Neural cell (in vitro differentiated cells): ENCODE measurements around the gene RFESD. TPM values are rescaled to one million over a fixed set of nuclear protein-coding genes. Genes with fewer than 3 reads are reported as not detected.

Source experiments
- H2AFZ ChIP-seq: fragments of 200-600, 300-800 bp; sonication (generic), shearing (Covaris generic); 2 replicates; pipeline ENCODE4 v1.6.0; 2014; ENCODE audit warnings: low read depth, mild to moderate bottlenecking, antibody characterized with exemption, low read length, moderate library complexity
- H3F3A ChIP-seq: fragments of 200-600 bp; shearing (Covaris generic); 2 replicates; pipeline ENCODE4 v1.6.1; 2016; ENCODE audit warnings: mild to moderate bottlenecking, moderate library complexity, mixed read lengths, antibody characterized with exemption, low read length; ENCODE audit not compliant: insufficient read depth, poor library complexity, severe bottlenecking
- H3K27ac ChIP-seq: fragments of 200-600, 300-800 bp; sonication (generic), shearing (Covaris generic); 2 replicates; pipeline ENCODE4 v1.5.1; 2014; ENCODE audit warnings: mild to moderate bottlenecking, low read length, moderate library complexity
- H3K27me3 ChIP-seq: fragments of 300-800, 200-600 bp; sonication (generic), shearing (Covaris generic); 2 replicates; pipeline ENCODE4 v1.6.0; 2014; ENCODE audit warnings: mild to moderate bottlenecking, low read depth, low read length, moderate library complexity; ENCODE audit not compliant: insufficient read depth
- H3K36me3 ChIP-seq: fragments of 300-800, 200-600 bp; sonication (generic), shearing (Covaris generic); 2 replicates; pipeline ENCODE4 v1.5.1; 2014; ENCODE audit warnings: mild to moderate bottlenecking, antibody characterized with exemption, low read length, moderate library complexity; ENCODE audit not compliant: insufficient read depth
- H3K4me2 ChIP-seq: fragments of 300-800, 200-600 bp; sonication (generic), shearing (Covaris generic); 2 replicates; pipeline ENCODE4 v1.6.0; 2014; ENCODE audit warnings: mild to moderate bottlenecking, low read length
- H3K4me3 ChIP-seq: fragments of 300-800, 200-600 bp; sonication (generic), shearing (Covaris generic); 2 replicates; pipeline ENCODE4 v1.5.1; 2014; ENCODE audit warnings: mild to moderate bottlenecking, low read length, moderate library complexity
- H3K79me2 ChIP-seq: fragments of 200-600 bp; shearing (Covaris generic); replicated peaks from 2 replicates; pipeline ENCODE4 v1.6.0; 2014; ENCODE audit warnings: mild to moderate bottlenecking, low read length, moderate library complexity; ENCODE audit not compliant: insufficient read depth
- H3K9ac ChIP-seq: fragments of 300-800, 200-600 bp; sonication (generic), shearing (Covaris generic); 2 replicates; pipeline ENCODE4 v1.6.1; 2016; ENCODE audit warnings: mild to moderate bottlenecking, low read length, mixed read lengths
- H3K9me2 ChIP-seq: fragments of 200-600 bp; shearing (Covaris generic); 2 replicates; pipeline ENCODE4 v1.6.1; 2016; ENCODE audit warnings: mild to moderate bottlenecking, low read length, mixed read lengths; ENCODE audit not compliant: insufficient read depth
- H3K9me3 ChIP-seq: fragments of 200-600, 300-800 bp; sonication (generic), shearing (Covaris generic); 2 replicates; pipeline ENCODE4 v1.6.1; 2016; ENCODE audit warnings: mild to moderate bottlenecking, mixed run types, low read length, moderate library complexity, mixed read lengths
- H4K20me1 ChIP-seq: fragments of 200-600 bp; shearing (Covaris generic); 2 replicates; pipeline ENCODE4 v1.6.1; 2016; ENCODE audit warnings: mild to moderate bottlenecking, mixed run types; ENCODE audit not compliant: insufficient read depth
- EP300 ChIP-seq: fragments of 450-650 bp; conservative IDR thresholded peaks from 2 replicates; pipeline ENCODE4 v1.6.1; 2014; ENCODE audit warnings: antibody characterized with exemption, mild to moderate bottlenecking, moderate library complexity; ENCODE audit not compliant: poor library complexity, severe bottlenecking
- EZH2 ChIP-seq: fragments of 200-600, 300-800 bp; shearing (Covaris generic), sonication (generic); IDR thresholded peaks from 2 replicates; pipeline ENCODE4 v1.6.1; 2014; ENCODE audit warnings: antibody characterized with exemption, low read length, borderline replicate concordance, mild to moderate bottlenecking; ENCODE audit not compliant: insufficient read depth, poor library complexity, severe bottlenecking
- POLR2AphosphoS5 ChIP-seq: IDR thresholded peaks from 2 replicates; pipeline ENCODE4 v1.6.1; 2012
- SMC3 ChIP-seq: fragments of 450-650 bp; conservative IDR thresholded peaks from 2 replicates; pipeline ENCODE4 v1.6.1; 2014; ENCODE audit warnings: antibody characterized with exemption, mild to moderate bottlenecking, moderate library complexity; ENCODE audit not compliant: poor library complexity
- TAF1 ChIP-seq: IDR thresholded peaks from 2 replicates; pipeline ENCODE4 v1.6.1; 2012; ENCODE audit warnings: low read depth
- polyA minus RNA-seq: library from RNA; depleted of rRNA, polyadenylated mRNA; stranded (reverse); fragments of >200 nt; gene quantifications from 2 replicates; pipeline ENCODE4 v1.2.3, GENCODE V29; 2014
- polyA plus RNA-seq: library from polyadenylated mRNA; depleted of rRNA; stranded (reverse); fragments of >200 nt; gene quantifications from 2 replicates; pipeline ENCODE4 v1.2.3, GENCODE V29; 2014
- TF ChIP-seq, protein P1 (sequence below): IDR thresholded peaks from 2 replicates; pipeline ENCODE4 v1.6.1; 2012; ENCODE audit warnings: borderline replicate concordance
- TF ChIP-seq, protein P2 (sequence below): fragments of 450-650 bp; IDR thresholded peaks from 2 replicates; pipeline ENCODE4 v1.5.1; 2014; ENCODE audit warnings: antibody characterized with exemption, mild to moderate bottlenecking, moderate library complexity; ENCODE audit not compliant: poor library complexity, severe bottlenecking

Gene RFESD
- polyA plus RNA-seq (not detected in 2 replicates), polyA minus RNA-seq (0.81 TPM in 1 of 2 replicates, not detected in the other)

DNA sequence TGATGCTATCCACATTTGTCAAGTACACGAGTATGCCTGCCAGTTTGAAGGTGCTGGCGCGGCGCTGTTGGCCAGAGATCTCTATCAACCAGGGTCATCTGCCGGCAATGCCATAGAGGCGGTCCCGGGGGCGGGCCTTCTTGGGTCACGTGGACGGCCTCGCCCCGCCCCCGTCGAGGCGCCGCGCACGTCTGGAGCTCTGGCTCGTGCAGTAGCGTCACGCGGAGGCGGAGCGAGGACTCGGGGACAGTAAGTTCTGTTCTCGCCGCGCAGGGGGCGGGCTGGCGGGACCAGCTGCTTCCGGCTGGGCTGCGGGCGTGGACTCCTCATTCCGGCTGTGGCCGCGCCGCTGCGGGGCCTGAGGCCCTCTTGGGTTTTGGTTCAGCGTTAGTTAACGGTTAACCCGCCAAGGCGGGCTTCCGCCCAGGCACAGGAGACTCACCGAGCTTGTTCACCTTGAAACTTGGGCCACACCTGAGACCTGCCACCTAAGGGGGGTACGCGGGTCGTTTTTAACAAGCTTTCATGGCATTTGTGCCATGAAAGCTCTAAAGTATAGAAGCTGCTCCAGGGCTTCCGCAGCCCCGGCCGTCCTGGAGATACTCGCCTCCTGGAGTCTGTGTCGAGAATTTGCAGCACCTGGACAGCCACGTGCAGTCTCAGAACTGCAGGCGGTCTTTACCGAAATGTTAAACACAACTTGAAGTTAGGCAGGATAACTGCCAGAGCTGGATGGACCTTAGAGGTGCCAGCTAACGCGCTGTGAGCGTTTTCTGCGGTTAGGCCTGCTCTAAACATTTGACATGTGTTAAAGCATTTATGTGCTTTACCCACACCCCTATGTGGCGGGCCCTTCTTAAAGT, at the start of gene RFESD:
Gene RFESD (plus strand): TSS at position 209 of the 863 bp plus-strand sequence. CDS start 5,495 bp downstream, outside the sequence.
- H3K27ac ChIP-seq, result no peak within 1 kb of the TSS
- H3K9me2 ChIP-seq, result no peaks in the 10 kb centered on the region
- H3K9ac ChIP-seq, result no peak within 1 kb of the TSS
- peak within 1 kb of the TSS; percentile 64 for H3K4me3 ChIP-seq
- H3K9me3 ChIP-seq, result peaks cover 3% of the 10 kb centered on the region
- H3K36me3 ChIP-seq, result no peaks in the 10 kb centered on the region
- no peak within 1 kb of the TSS for H3K4me2 ChIP-seq
- H3K79me2 ChIP-seq, result no peaks in the 10 kb centered on the region
- H3K27me3 ChIP-seq, result no peaks in the 10 kb centered on the region
- H3F3A ChIP-seq, result no peaks in the 10 kb centered on the region
- no peak for TF ChIP-seq TAF1
- no peak for TF ChIP-seq SMC3
- TF ChIP-seq, protein P1, sequence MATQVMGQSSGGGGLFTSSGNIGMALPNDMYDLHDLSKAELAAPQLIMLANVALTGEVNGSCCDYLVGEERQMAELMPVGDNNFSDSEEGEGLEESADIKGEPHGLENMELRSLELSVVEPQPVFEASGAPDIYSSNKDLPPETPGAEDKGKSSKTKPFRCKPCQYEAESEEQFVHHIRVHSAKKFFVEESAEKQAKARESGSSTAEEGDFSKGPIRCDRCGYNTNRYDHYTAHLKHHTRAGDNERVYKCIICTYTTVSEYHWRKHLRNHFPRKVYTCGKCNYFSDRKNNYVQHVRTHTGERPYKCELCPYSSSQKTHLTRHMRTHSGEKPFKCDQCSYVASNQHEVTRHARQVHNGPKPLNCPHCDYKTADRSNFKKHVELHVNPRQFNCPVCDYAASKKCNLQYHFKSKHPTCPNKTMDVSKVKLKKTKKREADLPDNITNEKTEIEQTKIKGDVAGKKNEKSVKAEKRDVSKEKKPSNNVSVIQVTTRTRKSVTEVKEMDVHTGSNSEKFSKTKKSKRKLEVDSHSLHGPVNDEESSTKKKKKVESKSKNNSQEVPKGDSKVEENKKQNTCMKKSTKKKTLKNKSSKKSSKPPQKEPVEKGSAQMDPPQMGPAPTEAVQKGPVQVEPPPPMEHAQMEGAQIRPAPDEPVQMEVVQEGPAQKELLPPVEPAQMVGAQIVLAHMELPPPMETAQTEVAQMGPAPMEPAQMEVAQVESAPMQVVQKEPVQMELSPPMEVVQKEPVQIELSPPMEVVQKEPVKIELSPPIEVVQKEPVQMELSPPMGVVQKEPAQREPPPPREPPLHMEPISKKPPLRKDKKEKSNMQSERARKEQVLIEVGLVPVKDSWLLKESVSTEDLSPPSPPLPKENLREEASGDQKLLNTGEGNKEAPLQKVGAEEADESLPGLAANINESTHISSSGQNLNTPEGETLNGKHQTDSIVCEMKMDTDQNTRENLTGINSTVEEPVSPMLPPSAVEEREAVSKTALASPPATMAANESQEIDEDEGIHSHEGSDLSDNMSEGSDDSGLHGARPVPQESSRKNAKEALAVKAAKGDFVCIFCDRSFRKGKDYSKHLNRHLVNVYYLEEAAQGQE, result no peak
- TF ChIP-seq POLR2AphosphoS5, result no peak
- no peak for TF ChIP-seq EP300
- no peak for TF ChIP-seq EZH2
- H2AFZ ChIP-seq, result no peak within 1 kb of the TSS
- no peaks in the 10 kb centered on the region for H4K20me1 ChIP-seq

DNA sequence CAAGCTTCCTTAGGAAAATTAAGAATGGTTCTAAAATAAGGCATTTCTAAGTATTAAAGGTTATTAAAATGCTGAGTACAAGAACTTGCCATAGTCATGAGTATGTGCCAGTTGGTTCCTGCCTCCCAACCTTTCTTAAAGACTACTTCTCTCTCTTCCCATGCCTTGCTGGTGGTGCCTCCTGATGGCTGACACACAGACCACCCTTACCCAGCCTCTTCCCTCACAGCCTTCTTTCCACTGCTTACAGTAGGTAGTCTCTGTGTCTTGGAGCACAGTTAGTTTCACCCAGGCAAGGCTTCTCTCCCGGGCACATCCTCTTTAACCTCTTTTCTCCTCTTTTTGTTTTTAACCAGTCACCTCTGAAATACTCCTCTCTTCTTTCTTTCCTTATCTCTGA, 47.3 kb upstream of the RFESD start:
- Histone ChIP-seq H3K9me2 (no peaks in the 10 kb centered on the region), H3K36me3 (no peaks in the 10 kb centered on the region)

More for the DNA sequence above, 47.3 kb upstream of the RFESD start:
- TF ChIP-seq, protein P2, sequence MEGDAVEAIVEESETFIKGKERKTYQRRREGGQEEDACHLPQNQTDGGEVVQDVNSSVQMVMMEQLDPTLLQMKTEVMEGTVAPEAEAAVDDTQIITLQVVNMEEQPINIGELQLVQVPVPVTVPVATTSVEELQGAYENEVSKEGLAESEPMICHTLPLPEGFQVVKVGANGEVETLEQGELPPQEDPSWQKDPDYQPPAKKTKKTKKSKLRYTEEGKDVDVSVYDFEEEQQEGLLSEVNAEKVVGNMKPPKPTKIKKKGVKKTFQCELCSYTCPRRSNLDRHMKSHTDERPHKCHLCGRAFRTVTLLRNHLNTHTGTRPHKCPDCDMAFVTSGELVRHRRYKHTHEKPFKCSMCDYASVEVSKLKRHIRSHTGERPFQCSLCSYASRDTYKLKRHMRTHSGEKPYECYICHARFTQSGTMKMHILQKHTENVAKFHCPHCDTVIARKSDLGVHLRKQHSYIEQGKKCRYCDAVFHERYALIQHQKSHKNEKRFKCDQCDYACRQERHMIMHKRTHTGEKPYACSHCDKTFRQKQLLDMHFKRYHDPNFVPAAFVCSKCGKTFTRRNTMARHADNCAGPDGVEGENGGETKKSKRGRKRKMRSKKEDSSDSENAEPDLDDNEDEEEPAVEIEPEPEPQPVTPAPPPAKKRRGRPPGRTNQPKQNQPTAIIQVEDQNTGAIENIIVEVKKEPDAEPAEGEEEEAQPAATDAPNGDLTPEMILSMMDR, result no peak
- Histone ChIP-seq H4K20me1 (no peaks in the 10 kb centered on the region), H3K4me2 (no peak overlapping the region), H3K79me2 (no peaks in the 10 kb centered on the region), H3K4me3 (no peak overlapping the region), H3K9ac (no peak overlapping the region), H3K27me3 (no peaks in the 10 kb centered on the region), H3F3A (no peaks in the 10 kb centered on the region), H2AFZ (no peak overlapping the region), H3K9me3 (no peaks in the 10 kb centered on the region), H3K27ac (no peak overlapping the region)
